GM23248 (cell line): Measurements from ENCODE around the gene MOXD1.

Experiments used
- EZH2 ChIP-seq: fragments of 200-600 bp; sonication (generic); IDR thresholded peaks from 2 replicates; pipeline ENCODE4 v1.6.1; 2018; ENCODE audit warnings: antibody characterized with exemption, mild to moderate bottlenecking; ENCODE audit not compliant: insufficient read depth, poor library complexity, severe bottlenecking
- EZH2phosphoT487 ChIP-seq: fragments of 200-600 bp; sonication (generic); IDR thresholded peaks from 2 replicates; pipeline ENCODE4 v1.6.1; 2018; ENCODE audit warnings: antibody characterized with exemption, moderate library complexity, mild to moderate bottlenecking, low read depth; ENCODE audit not compliant: insufficient read depth

- TF ChIP-seq EZH2phosphoT487 (no peak), EZH2 (no peak)
Observed at GRCh38 chr6:132361101-132361500, 40.2 kb downstream of the MOXD1 start.
